ENCODE data around the gene OR51V1.
"Not testable (repeated sequence)": the region's sequence is repeated elsewhere in the genome, so short reads cannot be mapped to it uniquely, and the experiment has no call there.

OR51V1 gene

DNA sequence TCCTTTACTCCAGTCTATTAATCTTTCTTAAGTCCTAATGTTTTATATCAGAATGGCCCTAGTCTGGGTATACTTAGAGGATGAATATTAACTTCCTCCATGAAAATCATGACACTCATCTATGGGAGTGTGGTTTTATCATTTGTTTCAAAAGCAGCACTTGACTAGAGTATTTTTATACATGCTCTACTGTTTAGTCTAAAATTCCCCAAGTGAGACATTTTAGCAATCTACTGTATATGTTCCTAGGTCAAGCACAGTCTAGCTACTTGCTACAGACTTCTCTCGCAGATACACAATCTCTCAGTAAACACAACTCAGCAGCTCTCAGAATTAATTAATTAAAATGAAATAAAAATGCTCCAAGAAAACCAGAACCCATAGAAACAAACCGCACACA, 29.3 kb upstream of the OR51V1 start:
- no peak for DNase-seq

DNA sequence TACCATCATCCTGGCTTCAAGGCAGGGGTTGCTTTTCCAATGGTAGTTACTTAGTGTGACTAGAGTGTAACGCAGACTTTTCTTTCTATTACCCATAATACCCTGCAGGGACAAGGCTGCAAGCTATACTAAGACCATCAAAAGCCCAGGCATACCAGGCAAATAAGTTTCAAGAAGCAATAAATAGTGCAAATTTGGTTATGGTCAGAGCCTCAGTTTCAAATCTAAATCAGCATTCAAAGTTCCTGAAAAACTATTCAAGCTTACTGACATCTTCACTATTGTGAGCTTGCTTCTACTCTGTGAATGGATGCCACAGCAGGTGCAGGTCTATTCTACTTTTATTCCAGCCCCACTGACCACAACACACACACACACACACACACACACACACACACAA, 28.9 kb upstream of the OR51V1 start:
- no peak for DNase-seq

- no peak for DNase-seq
Observed at GRCh38 chr11:5228124-5228523, 27.6 kb upstream of the OR51V1 start.

DNA sequence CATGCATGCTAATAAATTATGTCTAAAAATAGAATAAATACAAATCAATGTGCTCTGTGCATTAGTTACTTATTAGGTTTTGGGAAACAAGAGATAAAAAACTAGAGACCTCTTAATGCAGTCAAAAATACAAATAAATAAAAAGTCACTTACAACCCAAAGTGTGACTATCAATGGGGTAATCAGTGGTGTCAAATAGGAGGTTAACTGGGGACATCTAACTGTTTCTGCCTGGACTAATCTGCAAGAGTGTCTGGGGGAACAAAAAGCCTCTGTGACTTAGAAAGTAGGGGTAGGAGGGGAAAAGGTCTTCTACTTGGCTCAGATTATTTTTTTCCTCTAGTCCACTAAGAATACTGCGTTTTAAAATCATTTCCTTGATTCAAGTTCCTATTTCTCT, 27.2 kb upstream of the OR51V1 start:
- DNase-seq, result no peak

DNA sequence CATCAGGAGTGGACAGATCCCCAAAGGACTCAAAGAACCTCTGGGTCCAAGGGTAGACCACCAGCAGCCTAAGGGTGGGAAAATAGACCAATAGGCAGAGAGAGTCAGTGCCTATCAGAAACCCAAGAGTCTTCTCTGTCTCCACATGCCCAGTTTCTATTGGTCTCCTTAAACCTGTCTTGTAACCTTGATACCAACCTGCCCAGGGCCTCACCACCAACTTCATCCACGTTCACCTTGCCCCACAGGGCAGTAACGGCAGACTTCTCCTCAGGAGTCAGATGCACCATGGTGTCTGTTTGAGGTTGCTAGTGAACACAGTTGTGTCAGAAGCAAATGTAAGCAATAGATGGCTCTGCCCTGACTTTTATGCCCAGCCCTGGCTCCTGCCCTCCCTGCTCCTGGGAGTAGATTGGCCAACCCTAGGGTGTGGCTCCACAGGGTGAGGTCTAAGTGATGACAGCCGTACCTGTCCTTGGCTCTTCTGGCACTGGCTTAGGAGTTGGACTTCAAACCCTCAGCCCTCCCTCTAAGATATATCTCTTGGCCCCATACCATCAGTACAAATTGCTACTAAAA, 26.3 kb upstream of the OR51V1 start, which contains the start of gene HBB:
Gene HBB (minus strand): TSS at position 340 of the 579 bp plus-strand sequence. CDS start 50 bp downstream, at position 290.
- DNase-seq, result no peak

DNA sequence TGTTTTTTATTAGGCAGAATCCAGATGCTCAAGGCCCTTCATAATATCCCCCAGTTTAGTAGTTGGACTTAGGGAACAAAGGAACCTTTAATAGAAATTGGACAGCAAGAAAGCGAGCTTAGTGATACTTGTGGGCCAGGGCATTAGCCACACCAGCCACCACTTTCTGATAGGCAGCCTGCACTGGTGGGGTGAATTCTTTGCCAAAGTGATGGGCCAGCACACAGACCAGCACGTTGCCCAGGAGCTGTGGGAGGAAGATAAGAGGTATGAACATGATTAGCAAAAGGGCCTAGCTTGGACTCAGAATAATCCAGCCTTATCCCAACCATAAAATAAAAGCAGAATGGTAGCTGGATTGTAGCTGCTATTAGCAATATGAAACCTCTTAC, 25.0 kb upstream of the OR51V1 start:
- no peak for DNase-seq

GRCh38 chr11:5224538-5225479, 24.3 kb upstream of the OR51V1 start:
- no peak for DNase-seq

- no peak for DNase-seq
Observed at GRCh38 chr11:5223686-5224085, 23.2 kb upstream of the OR51V1 start.

GRCh38 chr11:5223146-5223545, 22.7 kb upstream of the OR51V1 start:
- DNase-seq, result no peak

- DNase-seq, result no peak
Observed at GRCh38 chr11:5210376-5210885, 9.9 kb upstream of the OR51V1 start.

GRCh38 chr11:5204787-5205186, 4.3 kb upstream of the OR51V1 start:
- DNase-seq, result peak; percentile 34 to 43

GRCh38 chr11:5203366-5203765, 2.9 kb upstream of the OR51V1 start:
- no peak for DNase-seq

GRCh38 chr11:5198285-5198684, 2.2 kb downstream of the OR51V1 start:
- DNase-seq, result no peak

DNA sequence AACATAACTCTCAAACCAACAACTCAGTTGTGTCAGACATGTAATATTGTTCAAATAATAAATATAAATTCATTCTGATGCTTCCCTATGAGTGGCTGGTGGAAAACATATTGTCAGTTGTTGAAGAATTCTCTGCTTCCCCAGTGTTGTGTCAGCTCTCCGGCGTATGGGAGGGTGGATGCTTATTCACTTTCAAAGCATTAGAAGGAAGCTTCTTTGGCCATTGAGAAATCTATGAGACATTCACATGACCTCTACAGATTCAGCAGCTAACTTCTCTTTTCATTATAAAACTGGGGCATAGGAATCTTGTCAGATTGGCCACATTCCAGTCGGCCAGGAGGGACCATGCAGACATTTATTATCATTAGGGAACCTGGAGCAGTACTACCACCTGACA, 2.9 kb downstream of the OR51V1 start:
- DNase-seq, result no peak

- no peak for DNase-seq
Observed at GRCh38 chr11:5196731-5197130, 3.8 kb downstream of the OR51V1 start.

DNA sequence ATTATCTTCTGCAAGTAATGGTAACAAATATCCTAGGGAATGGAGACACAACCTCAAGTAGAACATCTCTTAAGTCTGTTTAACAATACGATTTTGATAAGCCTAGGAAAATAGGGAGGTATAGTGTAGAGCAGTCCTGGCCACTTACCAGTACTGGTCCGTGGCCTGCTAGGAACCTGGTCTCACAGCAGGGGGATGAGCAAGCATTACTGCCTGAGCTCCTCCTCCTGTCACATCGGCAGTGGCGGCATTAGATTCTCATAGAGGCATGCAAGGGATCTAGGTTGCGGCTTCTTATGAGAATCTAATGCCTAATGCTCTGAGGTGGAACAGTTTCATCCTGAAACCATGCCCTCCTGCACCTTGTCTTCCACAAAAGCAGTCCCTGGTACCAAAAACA, 4.4 kb downstream of the OR51V1 start:
- no peak for DNase-seq

DNA sequence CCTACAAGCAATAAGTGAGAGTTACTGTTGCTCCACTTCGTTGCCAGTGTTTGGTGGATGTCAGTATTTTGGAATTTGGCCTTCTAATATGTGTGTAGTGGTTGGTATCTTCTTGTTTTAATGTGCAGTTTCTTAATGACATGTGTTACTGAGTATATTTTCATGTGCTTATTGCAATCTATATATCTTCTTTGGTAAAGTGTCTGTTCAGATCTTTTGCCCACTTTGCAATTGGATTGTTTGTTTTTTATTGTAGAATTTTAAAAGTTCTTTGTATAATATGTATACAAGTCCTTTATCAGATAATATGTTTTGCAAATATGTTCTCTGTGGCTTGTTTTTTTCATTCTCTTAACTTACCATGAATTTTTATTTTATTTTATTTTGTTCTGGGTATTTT, 7.7 kb downstream of the OR51V1 start:
- DNase-seq, result no peak

DNA sequence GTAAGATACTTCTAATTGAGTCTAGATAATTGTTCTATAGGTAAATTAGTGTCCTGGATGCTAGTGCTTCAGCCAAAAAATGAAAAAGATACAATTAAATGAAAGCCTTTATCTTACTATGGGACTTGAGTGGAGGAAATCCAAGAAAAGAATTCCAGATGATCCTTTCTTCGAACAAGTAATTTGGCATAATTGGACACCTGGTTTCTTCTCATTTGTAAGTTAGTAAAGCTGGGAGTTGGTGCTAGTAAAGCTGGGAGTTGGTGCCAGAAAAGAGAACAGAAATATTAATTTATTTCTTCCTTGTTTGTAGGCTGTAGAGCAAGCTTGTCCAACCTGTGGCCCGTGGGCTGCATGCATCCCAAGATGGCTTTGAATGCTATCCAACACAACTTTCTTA, 12.3 kb downstream of the OR51V1 start:
- DNase-seq, result no peak

GRCh38 chr11:5178046-5178837, 22.2 kb downstream of the OR51V1 start:
- no peak for DNase-seq

DNA sequence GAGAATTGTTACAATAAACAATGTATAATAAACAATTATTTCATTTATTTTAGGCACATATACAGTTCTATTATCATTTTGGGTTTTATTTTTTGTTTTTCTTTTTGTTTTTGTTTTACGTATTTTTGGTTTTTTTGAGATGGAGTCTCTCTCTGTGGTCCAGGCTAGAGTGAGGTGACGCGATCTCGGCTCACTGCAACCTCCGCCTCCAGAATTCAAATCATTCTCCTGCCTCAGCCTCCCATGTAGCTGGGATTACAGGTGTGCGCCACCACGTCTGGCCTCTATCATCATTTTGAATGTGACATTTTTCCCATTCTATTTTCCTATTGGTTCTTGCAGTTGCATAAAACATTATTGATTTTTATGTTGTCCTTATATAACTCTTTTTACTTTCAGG, 25.5 kb downstream of the OR51V1 start:
- no peak for DNase-seq

DNA sequence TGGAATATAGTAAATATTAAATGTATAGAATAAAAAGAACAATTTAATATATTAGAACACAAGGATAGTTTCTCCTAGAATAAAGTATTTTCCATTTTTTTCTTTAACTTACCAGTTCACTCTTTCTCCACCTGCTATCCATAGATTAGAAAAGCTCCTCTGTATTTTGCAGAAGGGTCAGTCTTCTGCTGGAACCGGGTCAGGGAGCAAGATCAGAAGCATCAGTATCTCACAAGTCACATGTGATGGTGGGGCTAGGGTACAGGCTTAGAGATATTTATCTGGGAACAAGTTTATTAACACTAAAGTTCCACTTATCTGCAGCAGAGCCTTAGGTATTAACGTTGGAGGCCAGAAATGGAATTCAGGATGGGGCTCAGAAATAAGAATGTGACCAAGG, 28.6 kb downstream of the OR51V1 start:
- DNase-seq, result no peak

DNA sequence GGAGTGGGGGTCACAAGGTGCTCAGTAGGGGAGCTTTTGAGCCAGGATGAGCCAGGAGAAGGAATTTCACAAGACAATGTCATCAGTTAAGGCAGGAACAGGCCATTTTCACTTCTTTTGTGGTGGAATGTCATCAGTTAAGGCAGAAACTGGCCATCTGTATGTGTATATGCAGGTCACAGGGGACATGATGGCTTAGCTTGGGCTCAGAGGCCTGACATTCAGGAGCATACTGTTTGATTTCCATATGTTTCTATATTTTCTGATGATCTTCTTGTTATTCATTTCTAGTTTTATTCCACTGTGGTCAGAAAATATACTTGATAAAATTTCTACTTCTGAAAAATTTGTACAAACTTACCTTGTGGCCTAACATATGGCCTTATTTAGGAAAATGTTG, 34.6 kb downstream of the OR51V1 start:
- DNase-seq, result not testable (repeated sequence)

DNA sequence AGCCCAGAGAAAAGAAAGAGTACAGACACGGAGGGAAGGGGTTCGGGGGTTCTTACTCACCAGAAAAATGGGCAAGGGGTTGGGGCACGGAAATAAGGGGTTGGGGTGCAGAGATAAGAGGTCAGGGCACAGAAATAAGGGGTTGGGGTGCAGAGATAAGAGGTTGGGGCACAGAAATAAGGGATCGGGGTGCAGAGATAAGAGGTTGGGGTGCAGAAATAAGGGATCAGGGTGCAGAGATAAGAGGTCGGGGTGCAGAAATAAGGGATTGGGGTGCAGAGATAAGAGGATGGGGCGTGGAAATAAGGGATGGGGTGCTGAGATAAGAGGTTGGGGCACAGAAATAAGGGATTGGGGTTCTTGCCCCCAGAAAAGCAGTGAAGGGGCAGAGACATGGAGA, 35.7 kb downstream of the OR51V1 start:
- not testable (repeated sequence) for DNase-seq

All from AML-193 (cell line).